ENCODE measurements around the gene RAB14. TPM values are rescaled to one million over a fixed set of nuclear protein-coding genes. Genes with fewer than 3 reads are reported as not detected.

The RAB14 gene
- 10 to 100 TPM; 87.1 to 93.1 TPM for total RNA-seq
- long read RNA-seq, full-length matches to known transcripts = 66 of 88 reads
- long read RNA-seq, partial matches to known transcripts = 7 of 88 reads
- long read RNA-seq, other reads (novel, unspliced or antisense) = 15 of 88 reads

DNA sequence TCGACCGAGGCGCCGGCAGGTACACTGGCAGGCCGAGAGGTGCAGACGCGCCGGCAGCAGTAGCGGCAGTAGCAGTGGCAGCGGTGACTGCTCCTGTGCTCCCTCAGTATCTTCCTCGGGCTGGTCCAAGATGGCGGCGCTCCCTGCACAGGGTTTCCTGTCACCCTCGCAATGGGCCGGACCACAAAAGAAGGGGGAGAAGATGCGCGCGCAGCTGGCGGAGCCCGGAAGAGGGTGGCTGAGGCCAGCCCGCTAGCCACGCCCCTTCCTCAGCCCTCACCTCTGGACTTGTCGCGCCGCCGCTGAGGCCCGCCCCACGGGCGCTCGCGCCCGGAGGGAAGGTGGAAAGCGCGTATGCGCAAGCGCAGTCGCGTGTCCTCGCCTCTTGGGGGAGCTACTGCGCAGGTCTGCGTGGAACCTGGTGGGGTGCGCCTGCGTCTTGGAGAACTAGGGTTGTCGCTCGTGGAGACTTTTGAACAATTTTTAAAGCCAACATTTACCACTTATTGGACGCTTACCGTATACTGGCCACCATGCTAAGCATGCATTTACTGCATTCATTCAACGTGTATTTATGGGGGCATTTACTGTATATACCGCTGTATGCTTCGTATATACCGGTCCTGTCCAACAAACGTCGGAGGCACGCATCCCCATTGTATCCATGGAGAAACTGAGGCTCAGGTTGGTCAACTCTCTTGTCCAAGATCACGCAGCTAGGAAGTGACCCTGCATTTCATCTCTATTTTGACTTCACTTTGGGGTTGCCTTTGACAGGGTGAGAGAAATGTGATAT lies at the start of gene RAB14:
Gene RAB14, minus strand, starts transcription at position 132 of the 796 bp plus-strand sequence. CDS start 8,457 bp downstream, outside the sequence.
- intact Hi-C loops (cut with DNase I, micrococcal nuclease) = no loop called here
- DNase-seq = peak; percentile 99 to 100
- peak; percentile 86 for ATAC-seq

DNA sequence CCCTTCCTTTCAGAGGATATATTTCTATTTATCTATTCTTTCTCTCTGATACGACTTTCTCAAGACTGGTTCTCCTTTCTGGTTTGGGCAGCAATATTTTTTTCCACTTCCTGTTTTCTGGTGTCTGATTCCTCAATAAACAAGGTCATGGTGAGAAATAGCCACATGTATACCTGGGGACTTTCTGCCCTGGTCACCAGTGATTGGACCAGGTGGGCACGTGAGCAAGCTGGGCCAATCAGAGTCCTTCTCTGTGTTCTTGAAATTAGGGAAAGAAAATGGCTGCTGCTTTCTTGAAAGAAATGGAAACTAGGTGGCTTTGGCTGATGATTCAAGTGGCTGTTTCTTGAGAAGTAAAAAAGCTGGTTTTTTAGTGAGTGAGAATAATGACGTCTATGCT lies 47.9 kb upstream of the RAB14 start:
- ATAC-seq = no peak
- DNase-seq = no peak
- intact Hi-C loops (cut with DNase I, micrococcal nuclease) = no loop called here

DNA sequence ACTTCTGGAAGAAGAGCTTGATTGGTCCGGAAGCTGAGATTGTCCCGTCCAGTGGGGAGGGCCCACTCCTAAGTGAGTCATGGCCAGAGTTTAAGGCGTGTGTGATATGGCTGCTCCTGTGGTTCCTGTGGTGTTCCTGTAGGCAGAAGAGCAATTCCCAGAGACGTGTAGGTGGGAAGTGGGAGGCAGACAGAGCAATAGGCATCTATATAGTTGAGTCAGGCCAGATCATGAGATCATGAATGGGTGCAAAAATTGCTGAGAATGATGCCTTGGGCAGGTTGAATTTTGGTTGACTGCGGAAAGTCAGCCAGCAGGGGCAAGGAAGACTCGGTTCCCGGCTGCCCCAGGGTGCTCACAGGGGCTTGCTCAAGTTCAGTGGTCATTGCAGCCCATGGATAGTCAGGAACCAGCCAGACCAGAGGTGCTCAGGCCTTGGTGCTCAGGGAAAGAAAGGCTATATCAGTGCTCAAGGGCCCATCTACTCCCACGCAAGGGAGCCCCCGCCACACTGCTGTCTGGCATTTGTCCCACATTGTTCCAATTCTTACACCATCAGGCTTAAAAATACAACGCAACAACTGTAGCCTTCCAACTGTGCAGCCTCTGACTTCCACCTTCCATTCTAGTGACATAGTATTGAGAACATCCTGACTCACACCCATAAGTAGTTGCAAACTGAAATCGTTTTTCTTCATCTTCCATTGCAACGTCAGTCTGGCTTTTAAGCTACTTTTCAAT lies 45.3 kb upstream of the RAB14 start:
- intact Hi-C loops (cut with DNase I, micrococcal nuclease) = no loop called here
- ATAC-seq (no peak), DNase-seq (no peak)

DNA sequence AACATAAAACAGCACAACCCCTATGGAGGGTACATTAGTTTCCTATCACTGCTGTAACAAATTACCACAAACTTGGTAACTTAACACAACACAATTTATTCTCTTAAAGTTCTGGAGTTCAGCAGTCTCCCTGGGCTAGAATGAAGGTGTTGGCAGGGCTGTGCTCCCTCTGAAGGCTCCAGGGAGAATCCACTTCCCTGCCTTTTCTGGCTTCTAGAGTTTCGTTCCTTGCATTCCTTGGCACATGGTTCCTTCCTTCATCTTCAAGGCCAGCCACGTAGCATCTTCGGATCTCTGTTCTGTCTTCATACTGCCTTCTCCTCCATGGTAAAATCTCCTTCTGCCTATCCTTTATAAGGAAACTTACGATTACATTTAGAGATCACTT lies 41.3 kb upstream of the RAB14 start:
- intact Hi-C loops (cut with DNase I, micrococcal nuclease) = no loop called here
- ATAC-seq = no peak
- no peak for DNase-seq

DNA sequence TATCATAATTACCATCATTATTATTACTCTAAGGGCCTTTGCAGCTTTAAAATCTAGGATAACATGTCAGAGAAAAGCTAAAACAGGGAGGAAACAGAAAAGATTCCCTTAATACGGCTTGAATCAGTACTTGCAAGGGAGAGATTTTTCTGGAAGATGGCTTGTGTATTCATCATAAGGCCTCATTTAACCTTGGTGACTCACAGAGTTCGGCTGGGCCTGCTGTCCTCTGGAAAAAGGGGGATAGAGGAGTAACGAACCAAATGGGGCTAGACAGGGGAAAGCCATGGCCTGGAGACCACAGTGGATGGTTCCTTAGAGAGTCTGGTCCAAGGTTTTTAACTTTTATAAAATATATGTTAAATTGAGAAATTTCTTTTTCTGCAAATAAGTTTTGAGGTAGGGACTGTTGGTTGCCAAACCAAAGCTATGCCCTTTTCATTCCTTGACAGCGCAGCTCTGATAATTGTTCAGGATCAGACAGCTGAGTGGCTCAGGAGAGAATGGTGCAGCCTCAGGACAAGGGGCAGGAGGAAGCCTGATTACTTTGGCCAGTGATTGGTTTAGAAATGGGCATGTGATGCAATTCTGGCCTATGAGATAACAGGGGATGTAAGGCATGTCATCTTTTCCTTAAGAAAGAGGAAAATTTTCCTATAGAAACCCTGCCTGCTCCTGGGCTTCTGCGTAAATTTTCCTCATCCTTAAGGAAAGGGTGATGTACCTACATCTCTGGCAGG lies 40.7 kb upstream of the RAB14 start:
- DNase-seq = no peak
- ATAC-seq = no peak
- intact Hi-C loops (cut with DNase I, micrococcal nuclease) = no loop called here

DNA sequence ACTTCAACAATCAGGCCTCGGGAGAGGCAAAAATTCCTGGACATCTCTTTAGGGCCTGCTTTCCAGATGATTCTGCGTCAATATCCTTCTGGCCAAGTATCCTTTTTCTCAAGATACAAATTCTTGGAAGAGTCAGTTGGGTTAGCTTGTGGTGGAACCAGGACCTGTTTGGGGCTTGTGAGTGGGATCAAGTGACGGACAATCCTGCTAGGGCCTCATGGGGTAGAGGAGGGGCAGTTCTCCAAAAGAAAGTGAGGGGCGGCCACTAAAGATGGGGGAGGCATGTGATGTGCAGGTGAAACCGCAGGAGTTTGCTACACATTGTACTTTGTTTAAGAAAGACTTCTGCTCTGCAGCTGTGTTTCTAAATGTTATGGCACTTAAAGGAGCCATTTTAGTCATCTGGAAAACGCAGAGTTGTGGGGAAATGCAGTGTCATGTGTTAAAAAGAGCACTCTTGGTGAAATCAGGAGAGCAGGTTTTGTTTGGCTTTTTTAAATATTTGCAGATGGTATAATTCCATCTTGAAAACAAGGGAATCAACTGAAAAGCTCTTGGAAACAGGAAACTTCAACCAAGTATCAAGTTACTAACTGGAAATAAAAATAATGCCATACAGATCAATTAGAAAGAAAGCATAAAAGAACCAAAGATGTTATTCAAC lies 38.9 kb upstream of the RAB14 start:
- no peak for ATAC-seq
- intact Hi-C loops (cut with DNase I, micrococcal nuclease) = no loop called here
- no peak for DNase-seq

DNA sequence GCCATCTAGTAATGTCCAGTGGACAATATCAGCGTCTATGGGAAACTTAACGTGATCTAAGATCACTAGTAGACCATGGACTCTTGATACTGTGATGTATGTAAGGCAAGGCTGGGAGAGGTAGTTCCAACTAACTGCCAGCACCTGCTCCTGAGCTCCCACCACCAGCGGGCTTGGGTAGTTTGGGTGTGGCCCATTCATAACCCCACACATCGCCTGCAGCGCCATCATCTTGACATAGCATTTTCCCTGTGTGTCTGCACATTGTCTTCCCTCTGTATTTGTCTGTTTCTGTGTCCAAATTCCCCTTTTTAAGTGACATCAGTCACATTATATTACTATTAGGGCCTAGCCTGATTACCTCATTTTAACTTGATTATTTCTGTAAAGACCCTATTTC lies 38.2 kb upstream of the RAB14 start:
- no peak for ATAC-seq
- no peak for DNase-seq
- intact Hi-C loops (cut with DNase I, micrococcal nuclease) = no loop called here

DNA sequence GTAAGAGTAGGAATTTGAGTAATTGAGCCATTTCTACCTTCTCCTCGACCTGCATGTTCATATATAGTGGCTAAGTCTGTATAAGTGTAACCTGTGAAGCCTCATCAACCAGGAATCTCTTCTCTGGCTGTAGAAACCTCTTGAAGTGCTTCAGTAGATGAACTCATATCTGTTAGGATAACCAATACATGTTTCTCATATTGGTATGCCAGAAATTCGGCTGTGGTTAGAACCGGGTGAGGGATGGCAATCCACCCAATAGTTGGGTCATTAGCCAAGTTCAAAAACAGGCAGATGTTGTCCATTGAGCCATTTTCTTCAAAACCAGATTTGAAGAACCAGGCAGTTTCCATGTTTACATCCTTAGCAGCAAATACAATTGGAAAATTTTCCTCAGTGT lies 37.4 kb upstream of the RAB14 start:
- ATAC-seq (no peak), DNase-seq (no peak)
- intact Hi-C loops (cut with DNase I, micrococcal nuclease) = no loop called here

DNA sequence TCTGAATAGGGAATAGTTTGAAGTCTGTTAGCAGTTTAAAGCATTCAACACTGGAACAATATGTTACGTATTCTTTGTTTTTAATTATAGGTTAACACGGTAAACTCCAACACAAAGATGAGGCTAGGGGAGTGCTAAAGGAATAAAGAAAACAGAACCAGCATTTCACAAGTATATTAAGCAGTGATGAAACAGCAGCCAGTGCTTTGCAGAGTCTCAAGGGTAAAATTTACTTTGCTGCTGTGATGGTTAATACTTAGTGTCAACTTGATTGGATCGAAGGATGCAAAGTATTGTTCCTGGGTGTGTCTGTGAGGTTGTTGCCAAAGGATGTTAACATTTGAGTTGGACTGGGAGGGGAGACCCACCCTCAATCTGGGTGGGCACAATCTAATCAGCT lies 36.2 kb upstream of the RAB14 start:
- intact Hi-C loops (cut with DNase I, micrococcal nuclease) = no loop called here
- ATAC-seq = no peak
- no peak for DNase-seq

DNA sequence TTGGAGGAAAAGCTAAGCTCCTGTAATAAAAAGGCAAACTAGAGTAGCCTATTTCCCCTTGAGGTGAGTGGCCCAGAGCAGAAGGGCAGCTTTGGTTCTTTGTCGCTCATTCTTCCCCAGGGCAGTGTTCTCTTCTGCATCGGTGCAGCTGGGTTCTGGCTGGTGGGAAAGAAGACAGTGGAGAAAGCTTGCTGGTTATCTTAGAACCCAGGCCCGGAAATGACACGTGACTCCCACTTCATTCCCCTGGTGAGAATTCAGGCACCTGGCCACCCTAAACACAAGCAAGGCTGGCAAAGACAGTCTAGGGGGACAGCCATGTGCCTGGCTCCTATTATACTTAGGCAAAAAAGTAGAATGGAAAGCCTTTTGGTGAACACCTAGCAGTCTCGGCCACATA lies 33.8 kb upstream of the RAB14 start:
- intact Hi-C loops (cut with DNase I, micrococcal nuclease) = no loop called here
- no peak for ATAC-seq
- DNase-seq = no peak

DNA sequence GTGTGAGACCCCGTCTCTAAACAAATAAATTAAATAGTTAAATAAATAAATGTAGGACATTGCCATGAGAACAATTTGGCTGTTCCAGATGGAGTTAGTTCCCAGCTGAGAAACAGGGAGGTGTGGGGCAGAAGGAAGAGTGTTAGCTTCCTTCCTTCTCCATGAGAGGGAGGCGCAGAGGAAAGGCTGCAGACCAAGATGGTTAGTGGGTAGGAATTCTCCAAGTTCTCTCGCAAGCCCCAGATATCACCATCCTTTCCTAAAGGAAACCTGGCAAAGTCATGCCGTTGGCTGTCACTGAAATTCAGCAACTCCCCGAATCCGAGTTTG lies 33.1 kb upstream of the RAB14 start:
- ATAC-seq (no peak), DNase-seq (no peak)
- intact Hi-C loops (cut with DNase I, micrococcal nuclease) = no loop called here

DNA sequence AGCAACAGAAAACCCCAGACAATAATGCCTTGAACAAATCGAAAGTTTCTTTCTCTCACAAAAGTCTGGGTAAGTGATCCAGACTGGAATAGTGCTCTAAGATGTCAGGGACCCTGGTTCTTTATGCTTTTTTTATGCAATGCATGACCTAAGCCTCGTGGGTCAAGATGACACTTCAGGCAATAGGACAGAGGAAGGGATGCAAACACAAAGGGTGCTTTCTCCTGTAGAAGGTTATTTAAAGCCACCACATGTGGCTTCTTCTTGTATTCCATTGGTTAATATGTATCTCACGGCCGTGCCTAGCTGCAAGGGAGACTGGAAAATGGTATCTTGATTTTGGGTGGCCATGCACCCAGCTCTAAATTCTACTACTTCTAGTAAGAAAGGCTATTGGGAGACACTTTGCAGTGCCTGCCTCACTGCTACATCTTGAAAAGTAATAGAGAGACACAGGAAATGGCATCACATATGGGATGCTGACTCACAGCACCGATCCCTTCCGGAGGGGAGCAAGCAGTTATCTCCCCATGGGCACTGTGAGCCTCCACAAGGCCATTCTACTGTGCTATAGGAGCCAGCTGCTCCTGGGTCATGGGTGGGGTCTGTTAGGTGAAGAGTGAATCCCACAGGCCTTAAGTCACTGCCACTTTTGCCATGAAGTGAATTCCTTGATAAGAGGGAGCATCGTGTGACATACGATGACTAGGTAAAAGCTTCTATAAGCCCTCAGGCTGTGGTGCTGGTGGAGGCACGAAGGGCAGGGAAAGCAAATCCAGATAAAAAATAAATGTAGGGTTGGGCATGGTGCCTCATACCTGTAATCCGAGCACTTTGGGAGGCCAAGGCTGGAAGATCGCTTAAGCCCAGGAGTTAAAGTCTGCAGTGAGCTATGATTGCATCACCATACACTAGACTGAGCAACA lies 32.5 kb upstream of the RAB14 start:
- intact Hi-C loops (cut with DNase I, micrococcal nuclease) = no loop called here
- ATAC-seq (no peak), DNase-seq (no peak)

DNA sequence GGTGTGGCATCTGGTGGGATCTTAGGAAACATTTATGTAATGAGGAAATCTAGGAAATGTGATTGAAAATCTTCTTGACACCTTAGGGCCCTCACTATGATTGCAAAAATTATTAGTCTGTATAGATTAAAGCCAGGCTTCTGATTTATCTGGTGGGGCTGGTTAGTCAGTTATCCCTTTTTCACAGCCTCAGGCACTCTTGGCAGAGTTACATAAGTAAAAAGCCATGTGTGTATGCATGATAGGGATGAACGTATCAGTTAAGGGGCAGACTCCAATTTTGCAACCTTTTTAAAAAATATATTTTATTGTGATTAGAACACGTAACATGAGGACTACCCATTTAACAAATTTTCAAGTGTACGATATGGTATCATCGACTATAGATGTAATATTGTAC lies 30.6 kb upstream of the RAB14 start:
- ATAC-seq (no peak), DNase-seq (no peak)
- intact Hi-C loops (cut with DNase I, micrococcal nuclease) = no loop called here

DNA sequence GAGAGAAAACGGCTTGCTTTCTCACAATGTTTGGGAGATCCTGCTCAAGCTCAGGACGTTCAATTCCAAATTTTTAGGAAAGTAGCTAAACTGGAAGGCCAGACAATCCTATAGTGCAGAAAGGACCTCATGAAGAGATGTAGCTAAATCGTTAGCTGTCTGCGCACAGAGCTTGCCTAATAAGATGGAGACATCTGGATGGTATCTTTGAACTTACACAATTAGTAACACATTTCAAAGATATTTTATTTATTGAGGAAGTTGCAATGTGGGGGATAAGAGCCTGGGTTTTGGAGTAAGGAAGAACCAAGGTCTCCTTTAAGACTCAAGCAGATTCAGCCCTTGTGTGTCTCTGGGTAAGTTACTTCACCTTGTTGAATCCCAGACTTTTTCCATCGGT lies 28.6 kb upstream of the RAB14 start:
- intact Hi-C loops (cut with DNase I, micrococcal nuclease) = no loop called here
- ATAC-seq (no peak), DNase-seq (no peak)

DNA sequence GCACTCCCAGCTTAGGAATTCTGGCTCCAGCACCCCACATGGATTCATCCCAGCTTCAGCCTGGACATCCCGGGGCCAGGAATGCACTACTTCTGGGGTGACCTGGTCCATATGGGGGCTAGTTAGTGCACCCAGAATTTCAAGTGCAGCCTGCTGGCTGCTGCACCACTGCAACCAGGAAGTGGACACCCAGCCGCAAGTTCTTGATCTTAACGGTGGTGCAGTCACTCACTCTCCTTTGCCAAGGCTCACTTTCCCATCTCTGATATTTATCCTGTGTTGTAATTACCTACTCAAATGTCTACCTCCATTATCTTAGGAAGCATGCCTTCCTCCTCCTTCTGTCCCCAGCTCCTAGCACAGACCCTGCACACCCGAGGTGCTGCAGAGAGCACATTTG lies 26.2 kb upstream of the RAB14 start:
- ATAC-seq (no peak), DNase-seq (no peak)
- intact Hi-C loops (cut with DNase I, micrococcal nuclease) = no loop called here

DNA sequence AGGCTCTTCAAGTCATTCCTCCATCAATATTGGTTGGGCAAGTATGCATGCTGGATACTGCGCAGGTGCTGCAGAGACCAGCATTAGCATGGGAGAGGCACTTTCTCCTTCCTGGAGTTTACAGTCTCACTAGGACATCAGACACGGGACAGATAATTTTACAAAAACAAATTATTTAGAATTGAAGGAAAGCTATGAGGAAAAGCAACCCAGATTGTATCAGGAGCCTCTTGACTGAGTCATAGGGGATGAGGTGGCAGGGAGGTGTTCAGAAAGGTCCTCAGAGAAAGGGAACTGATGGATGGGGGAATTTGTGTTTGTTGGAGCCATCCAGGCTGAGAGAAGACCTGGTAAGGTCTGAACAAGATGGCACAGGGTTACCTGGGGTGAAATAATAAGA lies 24.5 kb upstream of the RAB14 start:
- intact Hi-C loops (cut with DNase I, micrococcal nuclease) = no loop called here
- no peak for ATAC-seq
- no peak for DNase-seq

DNA sequence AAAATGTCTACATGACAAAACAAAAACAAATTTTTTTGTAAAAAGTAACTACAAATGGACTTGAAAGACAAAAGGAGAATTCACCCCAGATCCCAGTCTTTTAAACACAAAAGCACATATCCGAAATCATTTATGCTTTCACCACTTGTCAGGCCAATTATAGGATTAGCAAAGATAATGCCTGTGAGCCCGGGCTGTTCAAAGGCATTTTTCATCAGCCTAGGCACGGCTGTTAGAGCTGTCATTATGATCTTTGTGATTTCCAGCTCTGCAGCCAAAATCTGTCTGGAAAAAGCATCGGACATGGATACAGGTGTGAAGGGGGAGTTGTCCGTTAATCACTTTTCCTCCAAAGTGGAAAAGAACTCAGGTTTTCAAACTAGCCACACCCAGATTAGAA lies 23.6 kb upstream of the RAB14 start:
- no peak for ATAC-seq
- intact Hi-C loops (cut with DNase I, micrococcal nuclease) = no loop called here
- DNase-seq = no peak

DNA sequence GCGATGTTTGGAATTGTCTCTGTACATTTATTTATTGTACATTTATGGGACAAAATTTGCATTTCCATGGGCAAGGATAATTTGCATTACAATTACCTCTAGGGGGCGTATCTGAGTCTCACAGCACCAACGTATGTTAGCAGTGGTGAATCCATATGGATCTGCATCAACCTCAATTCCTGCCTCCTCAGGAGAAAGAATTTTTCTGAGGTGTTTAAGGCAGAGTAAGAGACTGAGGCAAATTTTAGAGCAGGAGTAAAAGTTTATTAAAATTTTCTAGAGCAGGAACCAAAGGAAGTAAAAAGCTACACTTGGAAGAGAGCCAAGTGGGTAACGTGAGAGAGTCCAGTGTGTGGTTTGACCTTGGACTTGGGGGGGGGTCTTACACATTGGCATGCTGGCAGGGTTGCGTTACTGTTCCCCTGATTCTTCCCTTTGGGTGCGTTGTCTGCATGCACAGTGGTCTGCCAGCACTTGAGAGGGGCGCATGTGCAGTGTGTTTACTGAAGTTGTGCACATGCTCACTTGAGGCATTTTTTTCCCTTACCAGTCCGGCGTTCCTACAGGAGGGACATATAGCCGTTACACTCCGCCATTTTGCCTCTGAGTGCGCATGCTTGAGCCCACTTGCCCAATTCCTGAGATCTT lies 21.0 kb upstream of the RAB14 start:
- DNase-seq (no peak), ATAC-seq (peak; percentile 41)
- intact Hi-C loops (cut with DNase I, micrococcal nuclease) = no loop called here

Data from left colon (tissue), 2 donors.